Measurements from ENCODE around the gene NUDT17.

DNA sequence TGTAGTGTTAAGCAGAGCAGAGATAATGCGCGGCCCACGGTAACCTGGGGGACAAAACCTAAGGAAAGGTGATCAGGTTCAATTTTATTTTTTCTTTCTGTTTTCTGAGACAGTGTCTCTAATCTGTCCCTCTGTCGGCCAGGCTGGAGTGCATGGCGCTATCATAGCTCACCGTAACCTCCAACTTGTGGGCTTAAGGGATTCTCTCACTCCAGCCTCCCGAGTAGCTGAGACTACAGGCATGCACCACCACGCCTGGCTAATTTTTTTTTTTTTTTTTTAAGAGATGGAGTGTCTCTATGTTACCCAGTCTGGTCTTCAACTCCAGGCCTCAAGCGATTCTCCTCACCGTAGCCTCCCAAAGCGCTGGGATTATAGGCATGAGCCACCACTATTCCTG lies 41.0 kb downstream of the NUDT17 start:
- no peak for TF ChIP-seq POLR2AphosphoS5 (IDR thresholded peaks at IDR 0.05)
- TF ChIP-seq, protein P1, sequence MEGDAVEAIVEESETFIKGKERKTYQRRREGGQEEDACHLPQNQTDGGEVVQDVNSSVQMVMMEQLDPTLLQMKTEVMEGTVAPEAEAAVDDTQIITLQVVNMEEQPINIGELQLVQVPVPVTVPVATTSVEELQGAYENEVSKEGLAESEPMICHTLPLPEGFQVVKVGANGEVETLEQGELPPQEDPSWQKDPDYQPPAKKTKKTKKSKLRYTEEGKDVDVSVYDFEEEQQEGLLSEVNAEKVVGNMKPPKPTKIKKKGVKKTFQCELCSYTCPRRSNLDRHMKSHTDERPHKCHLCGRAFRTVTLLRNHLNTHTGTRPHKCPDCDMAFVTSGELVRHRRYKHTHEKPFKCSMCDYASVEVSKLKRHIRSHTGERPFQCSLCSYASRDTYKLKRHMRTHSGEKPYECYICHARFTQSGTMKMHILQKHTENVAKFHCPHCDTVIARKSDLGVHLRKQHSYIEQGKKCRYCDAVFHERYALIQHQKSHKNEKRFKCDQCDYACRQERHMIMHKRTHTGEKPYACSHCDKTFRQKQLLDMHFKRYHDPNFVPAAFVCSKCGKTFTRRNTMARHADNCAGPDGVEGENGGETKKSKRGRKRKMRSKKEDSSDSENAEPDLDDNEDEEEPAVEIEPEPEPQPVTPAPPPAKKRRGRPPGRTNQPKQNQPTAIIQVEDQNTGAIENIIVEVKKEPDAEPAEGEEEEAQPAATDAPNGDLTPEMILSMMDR (IDR thresholded peaks at IDR 0.05; ENCODE audit: poor library complexity, severe bottlenecking): no peak
- no peak for TF ChIP-seq RAD21 (conservative IDR thresholded peaks at IDR 0.05)

All from neural cell (in vitro differentiated cells).